Karpas-422 (cell line): ENCODE data around the gene LEKR1. TPM values are rescaled to one million over a fixed set of nuclear protein-coding genes. Genes with fewer than 3 reads are reported as not detected.
"Not testable (repeated sequence)": the region's sequence is repeated elsewhere in the genome, so short reads cannot be mapped to it uniquely, and the experiment has no call there.

Source experiments
- DNase-seq: peaks from one replicate; pipeline ENCODE4 v3.0.0-alpha.2; 2015
- H2AFZ ChIP-seq: fragments of 200-600 bp; sonication (generic); 2 replicates; pipeline ENCODE4 v1.6.1; 2014; ENCODE audit warnings: antibody characterized with exemption, low read length, mixed read lengths
- H3K27ac ChIP-seq: fragments of 200-600 bp; sonication (generic); 2 replicates; pipeline ENCODE4 v1.5.1; 2014; ENCODE audit warnings: mild to moderate bottlenecking, low read length, moderate library complexity
- H3K27me3 ChIP-seq: fragments of 200-600 bp; sonication (generic); 2 replicates; pipeline ENCODE4 v1.6.1; 2014; ENCODE audit warnings: low read length, mixed read lengths
- H3K36me3 ChIP-seq: fragments of 200-600 bp; sonication (generic); 2 replicates; pipeline ENCODE4 v1.6.1; 2014; ENCODE audit warnings: low read length, mixed read lengths; ENCODE audit not compliant: insufficient read depth
- H3K4me1 ChIP-seq: fragments of 200-600 bp; sonication (generic); 2 replicates; pipeline ENCODE4 v1.6.1; 2014; ENCODE audit warnings: mild to moderate bottlenecking, low read length, mixed read lengths
- H3K4me2 ChIP-seq: fragments of 200-600 bp; sonication (generic); 2 replicates; pipeline ENCODE4 v1.6.1; 2014; ENCODE audit warnings: low read length, low read depth, mild to moderate bottlenecking; ENCODE audit not compliant: poor library complexity, severe bottlenecking
- H3K4me3 ChIP-seq: fragments of 200-600 bp; sonication (generic); 2 replicates; pipeline ENCODE4 v1.5.1; 2014; ENCODE audit warnings: mild to moderate bottlenecking, antibody characterized with exemption, low read length, mixed read lengths
- H3K79me2 ChIP-seq: fragments of 200-600 bp; sonication (generic); 2 replicates; pipeline ENCODE4 v1.6.1; 2014; ENCODE audit warnings: mild to moderate bottlenecking, low read length, mixed read lengths
- H3K9ac ChIP-seq: fragments of 200-600 bp; sonication (generic); 2 replicates; pipeline ENCODE4 v1.6.0; 2014; ENCODE audit warnings: low read length
- H3K9me2 ChIP-seq: fragments of 200-600 bp; sonication (generic), shearing (Covaris generic); replicated peaks from 2 replicates; pipeline ENCODE4 v1.6.0; 2014; ENCODE audit warnings: mild to moderate bottlenecking, low read length, moderate library complexity; ENCODE audit not compliant: insufficient read depth
- H3K9me3 ChIP-seq: fragments of 300-700, 200-600 bp; sonication (generic); 2 replicates; pipeline ENCODE4 v1.6.1; 2014; ENCODE audit warnings: low read length, mixed read lengths
- H4K20me1 ChIP-seq: fragments of 200-600 bp; sonication (generic); 2 replicates; pipeline ENCODE4 v1.6.1; 2014; ENCODE audit warnings: mild to moderate bottlenecking, antibody characterized with exemption, low read length, low read depth; ENCODE audit not compliant: insufficient read depth
- total RNA-seq: library from RNA; depleted of rRNA; stranded (reverse); fragments of >200 nt; shearing (Covaris generic); gene quantifications from 2 replicates; pipeline ENCODE4 v1.2.3, GENCODE V29; 2014; ENCODE audit warnings: low replicate concordance

LEKR1 gene
- total RNA-seq, 1 experiment from 2014 or later, result 6.4 TPM

- no peaks in the 10 kb centered on the region for H3K27me3 ChIP-seq
- H3K9me2 ChIP-seq, result no peaks in the 10 kb centered on the region
- H4K20me1 ChIP-seq, result no peaks in the 10 kb centered on the region
- no peak overlapping the region for H3K4me2 ChIP-seq
- H3K27ac ChIP-seq, result no peak overlapping the region
- H3K79me2 ChIP-seq, result no peaks in the 10 kb centered on the region
- no peak overlapping the region for H3K9ac ChIP-seq
- H3K4me3 ChIP-seq, result no peak overlapping the region
- H2AFZ ChIP-seq, result no peak overlapping the region
- H3K4me1 ChIP-seq, result no peaks in the 10 kb centered on the region
- H3K36me3 ChIP-seq, result no peaks in the 10 kb centered on the region
- H3K9me3 ChIP-seq, result no peaks in the 10 kb centered on the region
- no peak for DNase-seq
Measured at GRCh38 chr3:156910022-156910421, 83.9 kb downstream of the LEKR1 start.

GRCh38 chr3:156910831-156911230 is 84.7 kb downstream of the LEKR1 start:
- not testable (repeated sequence) for H2AFZ ChIP-seq, H3K9me3 ChIP-seq, H3K4me1 ChIP-seq, H3K9ac ChIP-seq, H4K20me1 ChIP-seq, H3K4me3 ChIP-seq, H3K4me2 ChIP-seq, H3K9me2 ChIP-seq, H3K36me3 ChIP-seq, H3K79me2 ChIP-seq, DNase-seq, H3K27me3 ChIP-seq, H3K27ac ChIP-seq

- H4K20me1 ChIP-seq, H2AFZ ChIP-seq, H3K9me3 ChIP-seq, H3K9ac ChIP-seq, H3K9me2 ChIP-seq, H3K36me3 ChIP-seq, H3K4me1 ChIP-seq, DNase-seq, H3K4me3 ChIP-seq, H3K4me2 ChIP-seq, H3K27ac ChIP-seq, H3K27me3 ChIP-seq, H3K79me2 ChIP-seq: not testable (repeated sequence)
Measured at GRCh38 chr3:156914300-156914699, 88.1 kb downstream of the LEKR1 start.

- Histone ChIP-seq H3K9ac (no peak overlapping the region), H3K9me2 (no peaks in the 10 kb centered on the region), H4K20me1 (no peaks in the 10 kb centered on the region), H3K4me2 (no peak overlapping the region), H3K4me1 (no peaks in the 10 kb centered on the region), H3K27me3 (no peaks in the 10 kb centered on the region), H3K9me3 (no peaks in the 10 kb centered on the region), H2AFZ (no peak overlapping the region), H3K79me2 (no peaks in the 10 kb centered on the region), H3K4me3 (no peak overlapping the region), H3K27ac (no peak overlapping the region), H3K36me3 (no peaks in the 10 kb centered on the region)
- no peak for DNase-seq
Measured at GRCh38 chr3:156915372-156915771, 89.2 kb downstream of the LEKR1 start.

GRCh38 chr3:156918746-156919145 is 92.6 kb downstream of the LEKR1 start:
- Histone ChIP-seq H3K36me3 (no peaks in the 10 kb centered on the region), H3K27me3 (no peaks in the 10 kb centered on the region), H3K9me2 (no peaks in the 10 kb centered on the region), H3K4me3 (no peak overlapping the region), H3K27ac (no peak overlapping the region), H2AFZ (no peak overlapping the region), H3K4me2 (no peak overlapping the region), H3K79me2 (no peaks in the 10 kb centered on the region), H3K4me1 (no peaks in the 10 kb centered on the region), H3K9ac (no peak overlapping the region), H4K20me1 (no peaks in the 10 kb centered on the region), H3K9me3 (no peaks in the 10 kb centered on the region)
- DNase-seq, result no peak

- Histone ChIP-seq H3K9me2 (no peaks in the 10 kb centered on the region), H3K4me3 (no peak overlapping the region), H2AFZ (no peak overlapping the region), H3K27me3 (no peaks in the 10 kb centered on the region), H3K4me1 (no peaks in the 10 kb centered on the region), H3K9ac (no peak overlapping the region), H3K9me3 (no peaks in the 10 kb centered on the region), H3K36me3 (no peaks in the 10 kb centered on the region), H3K79me2 (no peaks in the 10 kb centered on the region), H4K20me1 (no peaks in the 10 kb centered on the region), H3K4me2 (no peak overlapping the region), H3K27ac (no peak overlapping the region)
- DNase-seq, result no peak
Measured at GRCh38 chr3:156919818-156920217, 93.7 kb downstream of the LEKR1 start.

- H3K4me2 ChIP-seq, result no peak overlapping the region
- no peak for DNase-seq
Measured at GRCh38 chr3:156920399-156920798, 94.2 kb downstream of the LEKR1 start.

GRCh38 chr3:156923349-156923748 is 97.2 kb downstream of the LEKR1 start:
- Histone ChIP-seq H3K4me3 (no peak overlapping the region), H3K79me2 (no peaks in the 10 kb centered on the region), H3K4me2 (no peak overlapping the region), H3K4me1 (no peaks in the 10 kb centered on the region), H2AFZ (no peak overlapping the region), H3K9ac (no peak overlapping the region), H3K36me3 (no peaks in the 10 kb centered on the region), H3K9me3 (no peaks in the 10 kb centered on the region), H3K27ac (no peak overlapping the region), H3K27me3 (no peaks in the 10 kb centered on the region), H3K9me2 (no peaks in the 10 kb centered on the region), H4K20me1 (no peaks in the 10 kb centered on the region)
- DNase-seq, result no peak

More at GRCh38 chr3:156920399-156920798, 94.2 kb downstream of the LEKR1 start:
- Histone ChIP-seq H3K9me2 (no peaks in the 10 kb centered on the region), H2AFZ (no peak overlapping the region), H3K79me2 (no peaks in the 10 kb centered on the region), H3K27ac (no peak overlapping the region), H3K36me3 (no peaks in the 10 kb centered on the region), H4K20me1 (no peaks in the 10 kb centered on the region), H3K4me1 (no peaks in the 10 kb centered on the region), H3K9ac (no peak overlapping the region), H3K27me3 (no peaks in the 10 kb centered on the region), H3K9me3 (no peaks in the 10 kb centered on the region), H3K4me3 (no peak overlapping the region)

- H3K36me3 ChIP-seq, result no peaks in the 10 kb centered on the region
- no peaks in the 10 kb centered on the region for H3K9me3 ChIP-seq
- no peaks in the 10 kb centered on the region for H3K27me3 ChIP-seq
- no peaks in the 10 kb centered on the region for H3K9me2 ChIP-seq
- H3K9ac ChIP-seq, result no peak overlapping the region
- H4K20me1 ChIP-seq, result no peaks in the 10 kb centered on the region
- H3K27ac ChIP-seq, result no peak overlapping the region
- H3K4me2 ChIP-seq, result no peak overlapping the region
- no peaks in the 10 kb centered on the region for H3K4me1 ChIP-seq
- no peak overlapping the region for H2AFZ ChIP-seq
- no peaks in the 10 kb centered on the region for H3K79me2 ChIP-seq
- no peak for DNase-seq
- H3K4me3 ChIP-seq, result no peak overlapping the region
Measured at GRCh38 chr3:156938724-156939123, 112.6 kb downstream of the LEKR1 start.
